Neural progenitor cell (in vitro differentiated cells): ENCODE results near the gene PCDH15.

Source experiments
- EZH2phosphoT487 ChIP-seq: fragments of 200-600 bp; sonication (generic); IDR thresholded peaks from 2 replicates; pipeline ENCODE4 v1.6.1; 2017; ENCODE audit warnings: antibody characterized with exemption
- TF ChIP-seq, protein P1 (sequence below): fragments of 200-600 bp; sonication (generic); IDR thresholded peaks from 2 replicates; pipeline ENCODE4 v1.5.1; 2017; ENCODE audit warnings: antibody characterized with exemption, mild to moderate bottlenecking

DNA sequence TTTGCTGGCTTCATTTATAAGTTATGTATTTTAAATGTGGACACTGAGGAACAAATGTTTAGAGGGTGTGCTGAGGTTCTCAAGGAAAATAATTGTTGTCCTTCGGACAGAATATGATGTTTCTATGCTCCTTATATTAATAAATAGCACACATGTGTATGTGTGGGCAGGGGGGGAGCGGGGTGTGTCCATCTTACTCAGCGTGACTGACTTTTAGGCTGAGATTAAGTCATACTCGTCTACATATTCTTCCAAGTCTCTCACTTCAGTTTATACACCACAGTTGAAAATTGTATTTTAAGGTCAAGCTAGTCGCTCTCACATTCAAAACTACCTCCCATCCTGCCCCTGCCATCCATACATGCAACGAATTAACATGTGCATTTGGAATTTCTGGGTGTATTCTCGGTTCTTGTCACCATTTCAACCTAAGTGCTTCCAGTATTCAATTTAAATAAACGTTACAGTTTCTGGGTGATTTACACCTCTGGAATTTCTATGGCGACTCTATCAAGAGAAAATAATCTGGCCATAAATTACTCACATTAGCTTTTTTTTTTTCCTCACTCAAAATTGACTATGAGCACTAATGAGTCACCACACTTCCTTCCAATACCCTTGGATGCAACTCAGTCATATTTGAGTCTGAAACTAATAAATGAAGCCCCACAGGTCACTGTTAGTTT is 3.3 kb downstream of the PCDH15 start:
- TF ChIP-seq, protein P1, sequence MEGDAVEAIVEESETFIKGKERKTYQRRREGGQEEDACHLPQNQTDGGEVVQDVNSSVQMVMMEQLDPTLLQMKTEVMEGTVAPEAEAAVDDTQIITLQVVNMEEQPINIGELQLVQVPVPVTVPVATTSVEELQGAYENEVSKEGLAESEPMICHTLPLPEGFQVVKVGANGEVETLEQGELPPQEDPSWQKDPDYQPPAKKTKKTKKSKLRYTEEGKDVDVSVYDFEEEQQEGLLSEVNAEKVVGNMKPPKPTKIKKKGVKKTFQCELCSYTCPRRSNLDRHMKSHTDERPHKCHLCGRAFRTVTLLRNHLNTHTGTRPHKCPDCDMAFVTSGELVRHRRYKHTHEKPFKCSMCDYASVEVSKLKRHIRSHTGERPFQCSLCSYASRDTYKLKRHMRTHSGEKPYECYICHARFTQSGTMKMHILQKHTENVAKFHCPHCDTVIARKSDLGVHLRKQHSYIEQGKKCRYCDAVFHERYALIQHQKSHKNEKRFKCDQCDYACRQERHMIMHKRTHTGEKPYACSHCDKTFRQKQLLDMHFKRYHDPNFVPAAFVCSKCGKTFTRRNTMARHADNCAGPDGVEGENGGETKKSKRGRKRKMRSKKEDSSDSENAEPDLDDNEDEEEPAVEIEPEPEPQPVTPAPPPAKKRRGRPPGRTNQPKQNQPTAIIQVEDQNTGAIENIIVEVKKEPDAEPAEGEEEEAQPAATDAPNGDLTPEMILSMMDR = no peak
- TF ChIP-seq EZH2phosphoT487 = no peak
